Posterior cingulate gyrus (tissue), 11 donors: ENCODE measurements around the gene FBXO21.
A peak's percentile ranks its signal among the peaks of the same experiment; 100 is the strongest.
"Not testable (repeated sequence)": the region's sequence is repeated elsewhere in the genome, so short reads cannot be mapped to it uniquely, and the experiment has no call there.

Source experiments
- DNase-seq, 10 donors: peaks; one replicate each; pipeline versions ENCODE4 v3.0.0 to v3.0.0-alpha.2; 2020 to 2021; ENCODE audit warnings: mixed read lengths in 3 of 10
- intact Hi-C: fragments of 100-400 bp; cut with DNase I; formaldehyde crosslinking; loops from one replicate; pipeline ENCODE4 v1.15.1; 2023

The FBXO21 gene

GRCh38 chr12:117208206-117208605, 17.9 kb upstream of the FBXO21 start:
- intact Hi-C loops: no loop called here

DNA sequence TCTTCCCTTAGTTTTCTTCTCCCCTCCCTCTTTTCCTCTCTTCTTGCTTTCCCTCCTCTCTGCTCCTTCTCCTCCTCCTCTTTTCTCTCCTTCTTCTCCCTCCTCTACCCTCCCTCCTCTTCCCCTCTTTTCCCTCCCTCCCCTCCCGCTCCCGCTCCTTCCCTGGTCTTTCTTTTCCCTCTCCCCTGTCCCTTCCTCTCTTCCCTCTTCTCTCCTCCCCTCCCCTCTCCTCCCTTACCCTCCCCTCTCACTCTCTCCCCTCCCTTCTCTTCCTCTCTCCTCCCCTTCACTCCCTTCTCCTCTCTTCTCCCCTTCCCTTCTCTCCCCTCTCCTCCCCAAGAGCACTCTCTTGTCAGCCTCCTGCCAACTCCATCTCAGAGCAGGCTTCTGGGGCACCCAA, 17.4 kb upstream of the FBXO21 start:
- DNase-seq: no peak
- intact Hi-C loops: no loop called here

More at GRCh38 chr12:117208206-117208605, 17.9 kb upstream of the FBXO21 start:
- DNase-seq: peak in 2 of 10 donors; percentile 55 to 57

- intact Hi-C loops: no loop called here
- DNase-seq: peak in 1 of 10 donors; percentile 22
Measured at GRCh38 chr12:117202556-117202955, 12.3 kb upstream of the FBXO21 start.

DNA sequence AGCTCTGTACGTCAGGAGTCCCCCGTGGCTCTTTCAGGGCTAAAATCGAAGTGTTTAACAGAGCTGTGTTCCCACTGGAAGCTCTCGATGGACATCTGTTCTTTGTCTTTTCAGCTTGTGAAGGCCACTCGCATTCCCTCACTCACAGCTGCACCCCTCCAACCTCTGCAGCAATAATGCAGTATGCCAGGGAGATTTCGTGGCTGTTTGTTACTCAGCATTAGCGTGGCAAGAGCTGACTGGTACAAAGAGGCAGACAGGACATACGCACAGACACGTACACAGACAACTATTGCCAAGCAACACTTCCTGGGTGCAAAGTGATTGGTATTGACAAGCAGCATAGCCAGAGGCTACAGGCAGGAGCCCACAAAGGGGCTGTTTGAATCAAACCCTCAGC, 11.8 kb upstream of the FBXO21 start:
- peak in 1 of 10 donors; percentile 31 for DNase-seq
- intact Hi-C loops: no loop called here

- DNase-seq: peak in 1 of 10 donors; percentile 13
Measured at GRCh38 chr12:117199956-117200744, 9.9 kb upstream of the FBXO21 start.

GRCh38 chr12:117196334-117196733, 6.1 kb upstream of the FBXO21 start:
- intact Hi-C loops, DNase-seq: not testable (repeated sequence)

More at GRCh38 chr12:117199956-117200744, 9.9 kb upstream of the FBXO21 start:
- intact Hi-C loops: not testable (repeated sequence)

DNA sequence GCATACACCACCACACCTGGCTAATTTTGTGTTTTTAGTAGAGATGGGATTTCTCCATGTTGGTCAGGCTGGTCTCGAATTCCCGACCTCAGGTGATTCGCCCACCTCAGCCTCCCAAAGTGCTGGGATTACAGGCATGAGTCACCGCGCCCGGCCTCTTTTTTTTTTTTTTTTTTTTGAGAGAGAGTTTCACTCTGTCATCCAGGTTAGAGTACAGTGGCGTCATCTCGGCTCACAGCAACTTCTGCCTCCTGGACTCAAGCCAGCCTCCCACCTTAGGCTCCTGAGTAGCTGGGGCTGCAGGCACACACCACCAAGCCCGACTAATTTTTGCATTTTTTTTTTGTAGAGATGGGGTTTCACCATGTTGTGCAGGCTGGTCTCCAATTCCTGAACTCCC, 4.8 kb upstream of the FBXO21 start:
- DNase-seq, intact Hi-C loops: not testable (repeated sequence)

DNA sequence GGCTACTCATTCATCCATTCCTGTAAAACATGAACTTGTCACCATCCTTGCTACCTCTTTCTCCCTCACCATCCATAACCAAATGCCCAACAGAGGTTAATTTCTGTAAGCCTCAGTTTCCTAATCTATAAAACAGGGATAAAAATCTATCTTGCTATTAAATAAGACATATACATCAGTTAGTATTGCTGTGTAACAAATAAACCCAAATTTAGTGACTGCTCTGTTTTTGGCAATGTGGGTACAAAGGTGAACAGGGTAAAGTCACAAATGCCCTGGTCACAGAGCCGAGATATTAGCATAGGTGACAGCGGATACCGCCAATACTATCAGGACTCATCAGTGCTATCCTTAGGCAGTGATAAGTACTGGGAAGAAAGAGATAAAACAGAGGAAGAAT, 3.6 kb upstream of the FBXO21 start:
- no peak for DNase-seq
- intact Hi-C loops: no loop called here

- DNase-seq: peak in 1 of 10 donors; percentile 59
- intact Hi-C loops: not testable (repeated sequence)
Measured at GRCh38 chr12:117192581-117192980, 2.3 kb upstream of the FBXO21 start.

DNA sequence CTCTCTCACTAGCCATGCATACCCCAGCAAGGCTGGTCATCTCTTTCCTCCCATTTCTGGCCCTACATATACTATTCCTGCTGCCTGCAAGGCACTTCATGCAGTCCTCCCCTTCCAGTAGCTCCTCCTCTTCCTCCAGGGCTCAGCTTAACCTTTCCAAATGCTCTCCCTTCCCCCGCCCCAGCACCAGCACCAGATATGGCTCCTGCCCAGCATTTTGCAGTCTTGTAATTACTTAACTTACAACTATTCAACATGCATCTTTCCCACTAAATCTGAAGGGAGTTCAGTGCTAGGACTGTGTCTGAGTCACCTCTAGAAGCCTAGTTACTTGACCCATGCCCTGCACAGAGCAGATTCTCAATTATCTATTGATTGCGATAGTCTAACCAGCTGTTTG, 1.8 kb upstream of the FBXO21 start:
- DNase-seq: peak in 1 of 10 donors; percentile 53
- intact Hi-C loops: no loop called here

DNA sequence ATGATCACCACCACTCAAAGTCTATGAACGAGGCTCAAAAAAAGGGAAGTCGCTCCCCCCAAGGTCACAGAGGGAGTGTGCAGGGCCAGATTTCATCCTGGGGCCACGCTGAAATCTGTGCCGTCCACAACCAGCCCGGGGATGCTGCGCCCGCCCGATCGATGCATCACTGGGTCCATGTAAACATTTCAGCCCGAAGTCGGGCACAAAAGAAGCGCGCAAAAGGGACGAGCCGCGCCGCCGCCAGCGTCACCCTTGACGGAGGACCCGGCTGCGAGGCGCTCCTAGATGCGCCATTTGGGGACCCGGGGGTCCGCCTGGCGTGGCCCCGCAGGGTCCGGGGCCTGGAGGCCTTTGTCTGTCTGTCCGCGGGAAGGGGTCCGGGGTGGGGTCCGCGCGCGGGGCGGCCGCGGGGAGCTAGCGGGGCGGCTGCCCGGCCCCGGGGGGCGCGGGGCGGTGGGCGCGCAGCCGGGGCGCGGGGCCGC, 503 bp downstream of the FBXO21 start:
- DNase-seq: peak in 8 of 10 donors; percentile 33 to 91 (median 45)
- intact Hi-C loops: no loop called here

DNA sequence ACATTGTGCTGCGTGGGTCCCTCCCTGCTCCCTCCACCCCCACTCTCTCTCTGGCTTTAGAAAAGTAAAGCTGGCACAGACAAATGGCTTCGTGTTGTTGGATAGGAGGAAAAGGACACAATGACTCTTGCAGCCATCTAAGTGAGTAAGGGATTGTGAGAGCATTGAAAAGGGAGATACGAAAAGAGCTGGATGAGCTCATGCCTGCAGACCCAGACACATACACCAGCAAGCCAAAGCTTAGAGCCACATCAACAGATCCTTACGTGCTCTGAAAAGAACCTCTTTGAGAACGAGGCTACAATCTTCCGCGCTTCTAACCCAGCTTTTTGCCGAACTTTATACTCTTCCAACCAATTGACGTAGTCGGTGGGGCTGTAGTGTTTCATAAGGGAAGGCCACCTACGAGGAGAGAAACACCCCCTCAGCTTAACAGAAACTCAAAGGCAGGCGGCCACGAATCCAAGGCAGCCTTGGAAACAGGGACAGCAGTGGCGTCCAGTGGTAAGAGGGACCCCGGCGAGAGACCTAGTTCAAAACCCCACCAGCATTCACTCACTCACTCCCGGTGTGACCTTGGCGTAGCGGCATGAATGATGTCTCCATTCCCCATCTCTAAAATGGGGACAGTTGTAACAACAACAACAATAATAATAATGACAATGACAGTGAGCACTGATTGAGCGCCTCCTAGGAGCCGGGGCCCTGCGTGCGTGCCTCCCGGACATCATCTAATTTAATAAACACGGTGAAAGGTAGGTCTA, 1.1 kb downstream of the FBXO21 start:
- peak in 7 of 10 donors; percentile 17 to 88 (median 24) for DNase-seq
- intact Hi-C loops: no loop called here

GRCh38 chr12:117188121-117188665, 2.1 kb downstream of the FBXO21 start:
- intact Hi-C loops: no loop called here
- peak in 2 of 10 donors; percentile 66 to 82 for DNase-seq

DNA sequence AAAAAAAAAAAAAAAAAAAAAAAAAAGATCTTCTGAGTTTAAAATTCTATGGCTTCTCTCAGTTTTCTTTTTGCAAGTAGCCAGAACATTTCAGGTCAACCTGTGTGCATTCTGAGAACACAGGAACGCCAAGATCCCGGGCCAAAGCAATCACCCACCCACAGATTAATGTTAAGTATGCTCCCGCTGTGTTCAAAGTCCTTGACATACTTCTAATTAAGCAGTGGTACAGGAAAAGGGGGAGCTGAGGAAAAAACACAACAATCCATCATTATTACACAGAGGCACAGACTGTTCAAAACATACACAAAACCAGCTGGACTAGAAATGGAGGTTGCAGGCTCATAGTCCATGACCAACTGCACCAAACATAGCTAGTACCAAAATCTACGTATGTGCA, 2.8 kb downstream of the FBXO21 start:
- intact Hi-C loops: no loop called here
- peak in 2 of 10 donors; percentile 35 to 38 for DNase-seq

DNA sequence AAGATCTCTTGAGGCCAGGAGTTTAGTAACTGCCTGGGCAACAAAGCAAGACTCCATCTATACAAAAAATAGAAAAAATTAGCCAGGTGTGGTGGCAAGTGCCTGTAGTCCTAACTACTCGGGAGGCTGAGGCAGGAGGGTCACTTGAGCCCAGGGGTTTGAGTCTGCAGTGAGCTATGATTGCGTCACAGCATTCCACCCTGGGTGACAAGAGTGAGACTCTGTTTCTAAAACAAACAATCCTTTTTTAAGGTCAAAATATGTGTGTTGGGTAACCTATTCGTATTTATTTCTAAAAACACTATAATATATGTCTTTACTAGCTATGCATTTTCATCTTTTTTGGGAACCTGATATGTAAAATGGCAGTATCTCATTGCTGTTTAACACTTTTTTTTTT, 7.4 kb downstream of the FBXO21 start:
- peak in 1 of 10 donors; percentile 26 for DNase-seq
- intact Hi-C loops: no loop called here

- DNase-seq, intact Hi-C loops: not testable (repeated sequence)
Measured at GRCh38 chr12:117181468-117181843, 8.8 kb downstream of the FBXO21 start.

- intact Hi-C loops: no loop called here
- no peak for DNase-seq
Measured at GRCh38 chr12:117180758-117181467, 9.4 kb downstream of the FBXO21 start.

- intact Hi-C loops: no loop called here
- no peak for DNase-seq
Measured at GRCh38 chr12:117178745-117179144, 11.5 kb downstream of the FBXO21 start.

DNA sequence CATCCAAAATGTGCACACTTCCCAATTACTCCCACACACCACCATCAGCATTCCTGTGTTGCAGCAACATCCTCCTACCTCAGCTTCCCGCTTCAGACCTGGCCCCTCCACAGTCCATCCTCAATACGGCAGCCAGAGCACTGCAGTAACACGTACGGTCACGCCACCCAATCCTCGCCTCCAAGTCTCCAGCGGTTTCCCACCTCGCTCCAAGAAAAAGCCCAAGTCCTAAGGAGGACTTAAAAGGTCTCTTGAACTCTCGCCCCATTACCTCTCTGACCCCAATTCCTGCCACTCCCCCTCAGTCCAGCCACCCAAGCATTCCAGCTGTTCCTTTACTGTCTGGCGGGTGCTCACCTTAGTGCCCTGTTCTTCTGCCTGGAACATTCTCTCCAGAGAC, 12.0 kb downstream of the FBXO21 start:
- intact Hi-C loops: no loop called here
- peak in 1 of 10 donors; percentile 51 for DNase-seq

GRCh38 chr12:117172168-117172567, 18.1 kb downstream of the FBXO21 start:
- intact Hi-C loops: no loop called here
- no peak for DNase-seq
